Mucosa of stomach (tissue), 1 donor: ENCODE results near the gene MACROH2A1.

Source experiments
- H3K27me3 ChIP-seq: one replicate; pipeline ENCODE4 v1.7.0; 2013; ENCODE audit warnings: mild to moderate bottlenecking, low read length; ENCODE audit not compliant: control insufficient read depth, insufficient read depth
- H3K36me3 ChIP-seq: one replicate; pipeline ENCODE4 v1.7.0; 2013; ENCODE audit warnings: low read length; ENCODE audit not compliant: control insufficient read depth, insufficient read depth
- H3K4me1 ChIP-seq: one replicate; pipeline ENCODE4 v1.7.0; 2013; ENCODE audit warnings: mild to moderate bottlenecking, low read length; ENCODE audit not compliant: control insufficient read depth, insufficient read depth
- H3K4me3 ChIP-seq: one replicate; pipeline ENCODE4 v1.7.0; 2013; ENCODE audit warnings: low read length
- H3K9ac ChIP-seq: one replicate; pipeline ENCODE4 v1.7.0; 2013; ENCODE audit warnings: mild to moderate bottlenecking, low read length, moderate library complexity
- H3K9me3 ChIP-seq: one replicate; pipeline ENCODE4 v1.7.0; 2013; ENCODE audit warnings: mild to moderate bottlenecking, low read length, moderate library complexity; ENCODE audit not compliant: control insufficient read depth
- donor health status: Pancreatic carcinoma.

Gene MACROH2A1

GRCh38 chr5:135382106-135382790 lies 16.8 kb downstream of the MACROH2A1 start:
- Histone ChIP-seq H3K9me3 (no peaks in the 10 kb centered on the region), H3K9ac (no peak overlapping the region), H3K36me3 (peaks cover 18% of the 10 kb centered on the region), H3K27me3 (no peaks in the 10 kb centered on the region), H3K4me1 (peaks cover 40% of the 10 kb centered on the region), H3K4me3 (no peak overlapping the region)

GRCh38 chr5:135379046-135379654 lies 19.9 kb downstream of the MACROH2A1 start:
- no peak overlapping the region for H3K9ac ChIP-seq
- H3K27me3 ChIP-seq: no peaks in the 10 kb centered on the region
- no peaks in the 10 kb centered on the region for H3K9me3 ChIP-seq
- H3K4me3 ChIP-seq: no peak overlapping the region
- peaks cover under 1% of the 10 kb centered on the region for H3K36me3 ChIP-seq
- peaks cover 40% of the 10 kb centered on the region for H3K4me1 ChIP-seq

- H3K4me3 ChIP-seq: no peak overlapping the region
- no peak overlapping the region for H3K9ac ChIP-seq
- H3K36me3 ChIP-seq: no peaks in the 10 kb centered on the region
- peaks cover 46% of the 10 kb centered on the region for H3K4me1 ChIP-seq
- no peaks in the 10 kb centered on the region for H3K9me3 ChIP-seq
- no peaks in the 10 kb centered on the region for H3K27me3 ChIP-seq
Observed at GRCh38 chr5:135377751-135378680, 21.0 kb downstream of the MACROH2A1 start.

- no peak overlapping the region for H3K4me3 ChIP-seq
- H3K9me3 ChIP-seq: no peaks in the 10 kb centered on the region
- no peaks in the 10 kb centered on the region for H3K27me3 ChIP-seq
- H3K4me1 ChIP-seq: peaks cover 55% of the 10 kb centered on the region
- no peaks in the 10 kb centered on the region for H3K36me3 ChIP-seq
- H3K9ac ChIP-seq: peak overlapping the region; percentile 26
Observed at GRCh38 chr5:135376961-135377624, 21.9 kb downstream of the MACROH2A1 start.

GRCh38 chr5:135375040-135375793 lies 23.8 kb downstream of the MACROH2A1 start:
- no peaks in the 10 kb centered on the region for H3K9me3 ChIP-seq
- no peak overlapping the region for H3K4me3 ChIP-seq
- no peak overlapping the region for H3K9ac ChIP-seq
- no peaks in the 10 kb centered on the region for H3K36me3 ChIP-seq
- H3K27me3 ChIP-seq: no peaks in the 10 kb centered on the region
- H3K4me1 ChIP-seq: peaks cover 63% of the 10 kb centered on the region

- no peak overlapping the region for H3K4me3 ChIP-seq
- no peaks in the 10 kb centered on the region for H3K9me3 ChIP-seq
- no peaks in the 10 kb centered on the region for H3K27me3 ChIP-seq
- peaks cover 54% of the 10 kb centered on the region for H3K4me1 ChIP-seq
- peaks cover under 1% of the 10 kb centered on the region for H3K36me3 ChIP-seq
- H3K9ac ChIP-seq: no peak overlapping the region
Observed at GRCh38 chr5:135373736-135374515, 25.1 kb downstream of the MACROH2A1 start.

GRCh38 chr5:135372654-135373381 lies 26.2 kb downstream of the MACROH2A1 start:
- peaks cover 4% of the 10 kb centered on the region for H3K36me3 ChIP-seq

GRCh38 chr5:135371622-135372232 lies 27.3 kb downstream of the MACROH2A1 start:
- Histone ChIP-seq H3K27me3 (no peaks in the 10 kb centered on the region), H3K9me3 (no peaks in the 10 kb centered on the region), H3K9ac (no peak overlapping the region), H3K4me1 (peaks cover 32% of the 10 kb centered on the region), H3K4me3 (no peak overlapping the region), H3K36me3 (peaks cover 4% of the 10 kb centered on the region)

More at GRCh38 chr5:135372654-135373381, 26.2 kb downstream of the MACROH2A1 start:
- H3K27me3 ChIP-seq: no peaks in the 10 kb centered on the region
- H3K9ac ChIP-seq: no peak overlapping the region
- no peak overlapping the region for H3K4me3 ChIP-seq
- H3K9me3 ChIP-seq: no peaks in the 10 kb centered on the region
- H3K4me1 ChIP-seq: peaks cover 43% of the 10 kb centered on the region

GRCh38 chr5:135369952-135370351 lies 29.1 kb downstream of the MACROH2A1 start:
- Histone ChIP-seq H3K4me3 (no peak overlapping the region), H3K27me3 (no peaks in the 10 kb centered on the region), H3K4me1 (peaks cover 26% of the 10 kb centered on the region), H3K36me3 (peaks cover 9% of the 10 kb centered on the region), H3K9me3 (no peaks in the 10 kb centered on the region), H3K9ac (no peak overlapping the region)

GRCh38 chr5:135367554-135367953 lies 31.5 kb downstream of the MACROH2A1 start:
- peaks cover 13% of the 10 kb centered on the region for H3K4me1 ChIP-seq
- H3K27me3 ChIP-seq: no peaks in the 10 kb centered on the region
- H3K9me3 ChIP-seq: no peaks in the 10 kb centered on the region
- H3K4me3 ChIP-seq: no peak overlapping the region
- H3K9ac ChIP-seq: no peak overlapping the region
- H3K36me3 ChIP-seq: peaks cover 9% of the 10 kb centered on the region
